ENCODE results near the gene COX8C.

GRCh38 chr14:93319958-93320357 lies 27.0 kb upstream of the COX8C start:
- TF ChIP-seq GATA3 (IDR thresholded peaks at IDR 0.05; ENCODE audit: low read depth, low read length) (no peak), GATA2 (IDR thresholded peaks at IDR 0.05; ENCODE audit: low read depth, low read length) (no peak)

Data from SH-SY5Y (cell line).